ENCODE measurements around the gene ID1.

Gene ID1

GRCh38 chr20:31605031-31605901, at the start of gene ID1:
Gene ID1, plus strand, starts transcription at chr20:31605289. Its CDS starts 99 bp downstream, at chr20:31605388.
- DNase-seq (ENCODE audit: low read depth) = peak; percentile 80

GRCh38 chr20:31559704-31560093, 45.4 kb upstream of the ID1 start:
- DNase-seq (ENCODE audit: low read depth) = no peak

GRCh38 chr20:31560094-31560745, 44.9 kb upstream of the ID1 start:
- peak; percentile 56 for DNase-seq (ENCODE audit: low read depth)

GRCh38 chr20:31560746-31561598, 44.1 kb upstream of the ID1 start:
- DNase-seq (ENCODE audit: low read depth) = no peak

- no peak for DNase-seq (ENCODE audit: low read depth)
These were observed 42.8 kb upstream of the ID1 start for GRCh38 chr20:31562241-31562640.

GRCh38 chr20:31564284-31564683, 40.8 kb upstream of the ID1 start:
- DNase-seq (ENCODE audit: low read depth) = no peak

GRCh38 chr20:31565699-31566318, 39.3 kb upstream of the ID1 start:
- no peak for DNase-seq (ENCODE audit: low read depth)

GRCh38 chr20:31566319-31566657, 38.8 kb upstream of the ID1 start:
- DNase-seq (ENCODE audit: low read depth) = no peak

- no peak for DNase-seq (ENCODE audit: low read depth)
These were observed 38.3 kb upstream of the ID1 start for GRCh38 chr20:31566658-31567379.

GRCh38 chr20:31567380-31567720, 37.7 kb upstream of the ID1 start:
- no peak for DNase-seq (ENCODE audit: low read depth)

- no peak for DNase-seq (ENCODE audit: low read depth)
These were observed 36.9 kb upstream of the ID1 start for GRCh38 chr20:31568041-31568731.

GRCh38 chr20:31568773-31569162, 36.3 kb upstream of the ID1 start:
- DNase-seq (ENCODE audit: low read depth) = no peak

- DNase-seq (ENCODE audit: low read depth) = peak; percentile 53
These were observed 35.7 kb upstream of the ID1 start for GRCh38 chr20:31569163-31570020.

- no peak for DNase-seq (ENCODE audit: low read depth)
These were observed 35.0 kb upstream of the ID1 start for GRCh38 chr20:31570021-31570463.

GRCh38 chr20:31570735-31571617, 34.1 kb upstream of the ID1 start:
- no peak for DNase-seq (ENCODE audit: low read depth)

GRCh38 chr20:31572042-31572700, 32.9 kb upstream of the ID1 start:
- DNase-seq (ENCODE audit: low read depth) = no peak

GRCh38 chr20:31572701-31573554, 32.2 kb upstream of the ID1 start:
- peak; percentile 79 for DNase-seq (ENCODE audit: low read depth)

All from stimulated activated CD8-positive, alpha-beta memory T cell treated with anti-CD3 and anti-CD28 coated beads, Interleukin-4, amount 100 ng/mL, for 24 hours (primary cell).